AG04449 (cell line): Measurements from ENCODE around the gene CFTR.
"Not testable (repeated sequence)": the region's sequence is repeated elsewhere in the genome, so short reads cannot be mapped to it uniquely, and the experiment has no call there.

ENCODE experiments used
- CTCF ChIA-PET: fragments of 350-600 bp; formaldehyde crosslinking; extraction: SDS; loops from one replicate; lab custom pipeline; 2021; ENCODE audit warnings: antibody characterized with exemption; lab: Yijun Ruan, JAX
- POLR2A ChIA-PET: fragments of 400-600, 350-600 bp; formaldehyde crosslinking; extraction: SDS; loops from one replicate; lab custom pipeline; 2020; ENCODE audit warnings: antibody characterized with exemption, inconsistent platforms; lab: Yijun Ruan, JAX
- DNase-seq: peaks from one replicate; pipeline ENCODE4 v3.0.0-alpha.2; 2010; ENCODE audit warnings: low read depth, low spot score
- H3K4me3 ChIP-seq: 2 replicates; pipeline ENCODE4 v1.5.1; 2011; ENCODE audit warnings: low read depth, mild to moderate bottlenecking, control low read depth, low read length
- TF ChIP-seq, protein P1 (sequence below): IDR thresholded peaks from one replicate; pipeline ENCODE4 v1.5.1; 2011; ENCODE audit warnings: mild to moderate bottlenecking, moderate library complexity, low read length, control low read depth, inconsistent platforms; ENCODE audit not compliant: insufficient read depth; ENCODE audit errors: missing control alignments

The CFTR gene

DNA sequence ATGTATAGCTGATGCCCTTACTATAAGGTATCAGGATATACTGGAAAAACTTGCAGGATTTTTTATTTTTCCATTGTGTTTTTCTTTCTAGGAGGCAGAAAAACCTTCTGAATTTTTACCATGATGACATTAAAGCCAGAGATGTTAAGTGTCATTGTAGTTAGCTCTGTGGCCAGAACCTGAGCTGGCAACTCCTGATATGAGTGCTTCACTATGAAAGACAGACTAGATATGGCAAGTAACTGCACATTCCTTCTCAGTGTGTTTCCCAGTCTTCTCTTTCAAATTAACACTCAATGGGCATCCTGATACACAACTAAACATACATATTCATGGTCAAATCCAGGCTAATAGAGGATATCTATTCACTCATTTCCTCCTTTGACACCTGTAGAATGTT, 227.3 kb downstream of the CFTR start:
- POLR2A ChIA-PET, result no interaction called here
- no peak overlapping the region for H3K4me3 ChIP-seq
- CTCF ChIA-PET, result interaction anchor here (1.2 kb wide), 1 partner anchor 9 kb away, joined by 3 read pairs; no protein-coding TSS in a partner anchor
- TF ChIP-seq, protein P1, sequence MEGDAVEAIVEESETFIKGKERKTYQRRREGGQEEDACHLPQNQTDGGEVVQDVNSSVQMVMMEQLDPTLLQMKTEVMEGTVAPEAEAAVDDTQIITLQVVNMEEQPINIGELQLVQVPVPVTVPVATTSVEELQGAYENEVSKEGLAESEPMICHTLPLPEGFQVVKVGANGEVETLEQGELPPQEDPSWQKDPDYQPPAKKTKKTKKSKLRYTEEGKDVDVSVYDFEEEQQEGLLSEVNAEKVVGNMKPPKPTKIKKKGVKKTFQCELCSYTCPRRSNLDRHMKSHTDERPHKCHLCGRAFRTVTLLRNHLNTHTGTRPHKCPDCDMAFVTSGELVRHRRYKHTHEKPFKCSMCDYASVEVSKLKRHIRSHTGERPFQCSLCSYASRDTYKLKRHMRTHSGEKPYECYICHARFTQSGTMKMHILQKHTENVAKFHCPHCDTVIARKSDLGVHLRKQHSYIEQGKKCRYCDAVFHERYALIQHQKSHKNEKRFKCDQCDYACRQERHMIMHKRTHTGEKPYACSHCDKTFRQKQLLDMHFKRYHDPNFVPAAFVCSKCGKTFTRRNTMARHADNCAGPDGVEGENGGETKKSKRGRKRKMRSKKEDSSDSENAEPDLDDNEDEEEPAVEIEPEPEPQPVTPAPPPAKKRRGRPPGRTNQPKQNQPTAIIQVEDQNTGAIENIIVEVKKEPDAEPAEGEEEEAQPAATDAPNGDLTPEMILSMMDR, result no peak
- no peak for DNase-seq

DNA sequence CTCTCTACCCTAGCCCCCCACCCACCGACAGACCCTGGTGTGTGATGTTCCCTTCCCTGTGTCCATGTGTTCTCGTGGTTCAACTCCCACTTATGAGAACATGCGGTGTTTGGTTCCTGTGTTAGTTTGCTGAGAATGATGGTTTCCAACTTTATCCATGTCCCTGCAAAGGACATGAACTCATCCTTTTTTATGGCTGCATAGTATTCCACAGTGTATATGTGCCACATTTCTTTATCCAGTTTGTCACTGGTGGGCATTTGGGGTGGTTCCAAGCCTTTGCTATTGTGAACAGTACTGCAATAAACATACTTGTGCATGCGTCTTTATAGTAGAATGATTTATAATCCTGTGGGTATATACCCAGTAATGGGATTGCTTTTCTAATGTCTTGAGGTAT, 228.3 kb downstream of the CFTR start:
- POLR2A ChIA-PET, H3K4me3 ChIP-seq, DNase-seq: not testable (repeated sequence)
- CTCF ChIA-PET, result interaction anchor here (1.2 kb wide), 1 partner anchor 8 kb away, joined by 3 read pairs; no protein-coding TSS in a partner anchor

DNA sequence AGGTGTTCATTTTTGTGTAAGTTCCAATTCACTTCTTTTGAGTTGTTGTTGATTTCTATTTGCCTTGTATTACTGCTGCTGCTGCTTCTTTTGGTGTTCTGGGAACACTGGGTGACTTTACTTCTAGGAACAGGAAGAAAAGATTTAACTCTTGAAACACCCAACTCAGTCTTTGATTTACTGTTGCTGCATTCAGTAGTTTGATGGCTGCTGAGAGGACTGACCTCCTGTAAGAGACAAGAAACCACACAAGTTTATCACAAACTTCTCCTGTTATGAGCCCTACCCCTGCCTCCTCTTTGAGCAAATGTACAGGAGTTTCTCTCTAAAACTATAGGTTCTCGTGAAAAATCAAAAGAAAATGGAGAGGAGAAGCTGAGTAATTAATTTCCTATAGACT, 231.7 kb downstream of the CFTR start:
- no peak overlapping the region for H3K4me3 ChIP-seq
- ChIA-PET CTCF (interaction anchor here (0.5 to 1.3 kb wide), 3 partner anchors 17 to 417 kb away, joined by 3 to 7 read pairs (median 3); no protein-coding TSS in a partner anchor), POLR2A (no interaction called here)
- TF ChIP-seq, protein P1, result no peak
- DNase-seq, result no peak

DNA sequence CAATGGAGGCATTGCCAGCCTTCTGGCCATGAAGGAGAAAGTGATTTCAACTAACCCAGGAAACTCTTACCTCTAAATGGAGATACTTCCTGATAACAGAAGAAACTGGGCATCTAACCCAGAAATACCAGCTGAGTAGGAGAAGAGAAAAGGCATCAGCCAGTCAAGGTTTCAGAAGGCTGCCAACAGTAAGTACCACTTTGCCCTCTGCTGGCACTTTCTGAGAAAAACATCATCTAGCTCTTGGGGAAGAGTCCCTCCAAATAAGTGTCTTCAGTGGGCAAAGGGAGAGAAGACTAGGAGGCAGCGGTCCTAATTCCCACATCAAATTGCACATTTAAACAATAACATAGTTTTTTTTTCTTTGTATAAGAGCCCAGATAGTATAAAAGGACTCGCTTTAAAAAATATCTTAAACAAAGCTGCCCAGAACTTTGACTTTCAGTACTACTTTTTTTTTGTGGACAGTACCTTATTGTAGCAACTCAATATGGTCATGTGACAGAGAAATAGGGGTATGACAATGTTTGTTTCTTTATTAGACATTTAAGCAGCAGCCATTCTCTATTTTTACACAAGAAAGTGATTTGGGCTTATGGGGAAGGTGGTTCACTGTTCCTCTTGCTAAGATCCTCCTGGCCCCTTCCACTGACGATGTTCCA, 236.1 kb downstream of the CFTR start:
- POLR2A ChIA-PET, result no interaction called here
- CTCF ChIA-PET, result interaction anchor here (0.6 to 3.1 kb wide), 19 partner anchors 9 to 1543 kb away, joined by 3 to 33 read pairs (median 3); no protein-coding TSS in a partner anchor
- H3K4me3 ChIP-seq, result no peak overlapping the region
- DNase-seq, result peak; percentile 19
- TF ChIP-seq, protein P1, result peak; percentile 60

DNA sequence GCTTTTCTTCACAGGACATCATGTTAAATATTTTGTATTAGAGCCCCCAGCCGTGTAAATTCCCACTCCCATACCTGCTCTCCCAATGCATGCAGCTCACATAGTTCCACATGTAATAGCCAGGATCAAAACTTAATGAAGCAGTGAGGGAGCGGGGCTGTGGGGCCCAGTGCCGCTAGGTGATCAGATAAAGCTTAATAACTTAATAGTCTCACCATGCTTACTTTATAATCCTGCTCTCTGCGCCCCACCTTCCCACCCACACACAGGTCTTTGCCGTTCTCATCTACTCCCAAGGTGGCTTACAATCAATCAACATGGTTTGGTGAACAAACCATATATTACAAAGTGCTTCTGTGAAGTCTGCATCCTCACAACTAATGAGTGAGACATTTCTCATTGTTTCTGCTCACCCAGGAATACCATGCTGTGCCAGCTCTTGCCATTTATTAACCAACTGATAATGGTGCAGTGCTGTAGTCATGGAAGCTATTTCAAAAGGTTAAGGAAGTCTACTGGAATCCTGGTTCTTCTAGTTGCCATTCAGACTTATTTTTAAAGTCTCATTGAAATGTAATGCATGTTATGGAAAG, 237.0 kb downstream of the CFTR start:
- TF ChIP-seq, protein P1, result no peak
- POLR2A ChIA-PET, result no interaction called here
- CTCF ChIA-PET, result interaction anchor here (1.0 to 3.1 kb wide), 9 partner anchors 10 to 1544 kb away, joined by 3 to 33 read pairs (median 5); no protein-coding TSS in a partner anchor
- H3K4me3 ChIP-seq, result no peak overlapping the region
- no peak for DNase-seq

DNA sequence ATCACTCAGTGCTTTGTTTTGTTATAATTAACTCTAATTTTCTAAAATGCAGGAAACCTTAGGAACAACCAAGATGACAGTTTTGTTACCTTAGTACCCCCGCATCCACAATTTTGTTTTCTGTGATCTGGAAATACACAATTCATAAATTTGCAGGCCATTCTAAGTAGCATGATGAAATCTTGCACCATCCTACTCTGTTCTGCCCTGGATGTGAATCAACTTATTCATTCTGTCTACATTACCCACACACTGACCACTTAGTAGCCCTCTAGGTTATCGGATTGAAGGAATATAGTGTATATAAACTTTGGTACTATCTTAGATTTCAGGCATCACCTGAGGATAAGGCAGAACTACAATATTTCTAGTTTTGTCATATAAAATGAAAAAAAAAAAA, 237.5 kb downstream of the CFTR start:
- no peak overlapping the region for H3K4me3 ChIP-seq
- CTCF ChIA-PET, result interaction anchor here (1.1 to 3.1 kb wide), 3 partner anchors 13 to 317 kb away, joined by 3 to 33 read pairs (median 13); no protein-coding TSS in a partner anchor
- POLR2A ChIA-PET, result no interaction called here
- TF ChIP-seq, protein P1, result no peak
- no peak for DNase-seq
